Measurements from ENCODE around the gene NKD2.

- TF ChIP-seq CTCF (IDR thresholded peaks at IDR 0.05; ENCODE audit: low read length): no peak
- no peak for TF ChIP-seq EZH2 (IDR thresholded peaks at IDR 0.05; ENCODE audit: borderline replicate concordance, low read length)
Observed at GRCh38 chr5:1007681-1008450, 736 bp upstream of the NKD2 start.

Measured in OCI-LY1 (cell line).